ENCODE data around the gene MINDY4. TPM values are rescaled to one million over a fixed set of nuclear protein-coding genes. Genes with fewer than 3 reads are reported as not detected.

MINDY4 gene
- total RNA-seq, 1 donor from 2014 or later, result 14.3 TPM

DNA sequence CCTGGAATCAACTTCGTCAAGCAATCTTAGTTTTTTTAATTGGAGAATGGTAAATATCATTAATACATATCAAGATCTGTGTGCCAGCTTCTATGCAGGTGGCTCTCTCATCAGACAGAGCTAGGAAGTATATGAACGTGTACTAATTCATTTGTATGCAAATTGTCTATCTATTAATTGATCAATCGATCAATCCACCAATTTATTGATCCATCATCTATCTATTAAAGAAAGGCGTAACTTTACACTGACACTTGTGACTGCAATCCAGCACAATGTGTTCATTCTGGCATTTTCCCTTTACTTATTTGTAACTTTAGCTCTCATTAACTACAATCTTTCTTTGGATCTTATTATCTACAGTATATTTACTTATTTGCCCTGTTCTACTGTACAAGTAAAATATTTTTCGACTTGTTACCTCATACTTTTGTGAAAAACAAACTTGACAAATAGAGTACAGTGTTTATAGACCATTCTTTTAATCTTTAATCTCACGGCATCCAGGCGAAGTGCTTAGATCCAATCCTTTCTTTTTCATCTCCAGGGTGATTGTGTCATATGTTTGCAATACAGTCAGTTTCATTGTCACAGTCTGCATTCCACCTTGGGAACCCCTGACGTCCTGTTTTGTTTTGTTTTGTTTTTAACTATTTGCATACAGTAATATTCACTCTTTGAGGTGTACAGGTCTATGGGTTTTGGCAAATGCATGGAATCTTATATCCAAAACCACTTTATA is 170.5 kb downstream of the MINDY4 start:
- DNase-seq (ENCODE audit: low spot score, unreplicated experiment), result no peak
- H3K9me3 Mint-ChIP-seq (ENCODE audit: low read depth), result peaks cover 12% of the 10 kb centered on the region
- no peaks in the 10 kb centered on the region for H3K36me3 Mint-ChIP-seq (ENCODE audit: insufficient read depth)
- H3K4me1 Mint-ChIP-seq (ENCODE audit: low read depth), result peaks cover 6% of the 10 kb centered on the region
- H3K4me3 Mint-ChIP-seq (ENCODE audit: low read depth), result no peak overlapping the region
- H3K27me3 Mint-ChIP-seq, result peaks cover 25% of the 10 kb centered on the region
- H3K27ac Mint-ChIP-seq, result no peak overlapping the region
- TF ChIP-seq, protein P1, sequence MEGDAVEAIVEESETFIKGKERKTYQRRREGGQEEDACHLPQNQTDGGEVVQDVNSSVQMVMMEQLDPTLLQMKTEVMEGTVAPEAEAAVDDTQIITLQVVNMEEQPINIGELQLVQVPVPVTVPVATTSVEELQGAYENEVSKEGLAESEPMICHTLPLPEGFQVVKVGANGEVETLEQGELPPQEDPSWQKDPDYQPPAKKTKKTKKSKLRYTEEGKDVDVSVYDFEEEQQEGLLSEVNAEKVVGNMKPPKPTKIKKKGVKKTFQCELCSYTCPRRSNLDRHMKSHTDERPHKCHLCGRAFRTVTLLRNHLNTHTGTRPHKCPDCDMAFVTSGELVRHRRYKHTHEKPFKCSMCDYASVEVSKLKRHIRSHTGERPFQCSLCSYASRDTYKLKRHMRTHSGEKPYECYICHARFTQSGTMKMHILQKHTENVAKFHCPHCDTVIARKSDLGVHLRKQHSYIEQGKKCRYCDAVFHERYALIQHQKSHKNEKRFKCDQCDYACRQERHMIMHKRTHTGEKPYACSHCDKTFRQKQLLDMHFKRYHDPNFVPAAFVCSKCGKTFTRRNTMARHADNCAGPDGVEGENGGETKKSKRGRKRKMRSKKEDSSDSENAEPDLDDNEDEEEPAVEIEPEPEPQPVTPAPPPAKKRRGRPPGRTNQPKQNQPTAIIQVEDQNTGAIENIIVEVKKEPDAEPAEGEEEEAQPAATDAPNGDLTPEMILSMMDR (IDR thresholded peaks at IDR 0.05; ENCODE audit: unreplicated experiment), result no peak

Other genes starting within 250 kb of the MINDY4 start
- gene GARS1, start 176.5 kb upstream of the MINDY4 start, total RNA-seq, result 117 and 141 TPM in 2 replicates
- gene CRHR2, start 89.0 kb upstream of the MINDY4 start, total RNA-seq, result not detected in 2 replicates
- 2.7 and 2.9 TPM in 2 replicates for gene INMT, start 19.3 kb upstream of the MINDY4 start, total RNA-seq
- gene AQP1, start 140.4 kb downstream of the MINDY4 start, total RNA-seq, result 1.3 and 1.4 TPM in 2 replicates
- not detected in 2 replicates for gene GHRHR, start 192.5 kb downstream of the MINDY4 start, total RNA-seq

Measured in progenitor cell of endocrine pancreas (in vitro differentiated cells).